ENCODE results near the gene KRT85.

DNA sequence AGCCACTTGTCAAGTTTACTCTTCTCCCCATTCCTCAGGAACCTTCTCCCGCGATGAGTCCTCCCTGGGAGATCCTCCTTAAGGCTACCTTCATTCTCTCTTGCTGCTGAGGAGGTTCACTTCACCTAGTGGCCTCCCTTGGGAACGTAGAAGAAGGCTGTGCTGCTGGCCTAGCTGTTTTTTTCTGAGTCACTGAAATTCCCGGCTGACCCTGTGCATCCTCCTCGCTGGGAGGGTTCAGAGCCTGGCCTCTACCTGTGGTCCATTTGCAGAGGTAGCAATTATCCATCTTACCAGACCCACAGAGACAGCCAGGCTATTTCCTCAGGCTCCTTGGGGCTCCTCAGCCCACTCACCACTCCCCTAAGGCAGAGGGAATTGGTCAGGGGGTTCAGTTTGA, 34.2 kb upstream of the KRT85 start:
- TF ChIP-seq, protein P1, sequence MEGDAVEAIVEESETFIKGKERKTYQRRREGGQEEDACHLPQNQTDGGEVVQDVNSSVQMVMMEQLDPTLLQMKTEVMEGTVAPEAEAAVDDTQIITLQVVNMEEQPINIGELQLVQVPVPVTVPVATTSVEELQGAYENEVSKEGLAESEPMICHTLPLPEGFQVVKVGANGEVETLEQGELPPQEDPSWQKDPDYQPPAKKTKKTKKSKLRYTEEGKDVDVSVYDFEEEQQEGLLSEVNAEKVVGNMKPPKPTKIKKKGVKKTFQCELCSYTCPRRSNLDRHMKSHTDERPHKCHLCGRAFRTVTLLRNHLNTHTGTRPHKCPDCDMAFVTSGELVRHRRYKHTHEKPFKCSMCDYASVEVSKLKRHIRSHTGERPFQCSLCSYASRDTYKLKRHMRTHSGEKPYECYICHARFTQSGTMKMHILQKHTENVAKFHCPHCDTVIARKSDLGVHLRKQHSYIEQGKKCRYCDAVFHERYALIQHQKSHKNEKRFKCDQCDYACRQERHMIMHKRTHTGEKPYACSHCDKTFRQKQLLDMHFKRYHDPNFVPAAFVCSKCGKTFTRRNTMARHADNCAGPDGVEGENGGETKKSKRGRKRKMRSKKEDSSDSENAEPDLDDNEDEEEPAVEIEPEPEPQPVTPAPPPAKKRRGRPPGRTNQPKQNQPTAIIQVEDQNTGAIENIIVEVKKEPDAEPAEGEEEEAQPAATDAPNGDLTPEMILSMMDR (optimal IDR thresholded peaks at IDR 0.05 in 1 of 3, IDR thresholded peaks at IDR 0.05 in 1 of 3, conservative IDR thresholded peaks at IDR 0.05 in 1 of 3; ENCODE audit: extremely low read depth in 1 of 3, insufficient read depth in 2 of 3, low read length in 3 of 3) = no peak
- no peak for TF ChIP-seq EZH2 (IDR thresholded peaks at IDR 0.05; ENCODE audit: low read length)

All from keratinocyte (primary cell).